Measurements from ENCODE around the gene GRM1. TPM values are rescaled to one million over a fixed set of nuclear protein-coding genes. Genes with fewer than 3 reads are reported as not detected.

GRM1 gene
- total and polyA plus RNA-seq, 2 donors (not counting 3 experiments of a cell fraction or from before 2014, with no cell fraction given): 0.07 TPM; not detected in 1

DNA sequence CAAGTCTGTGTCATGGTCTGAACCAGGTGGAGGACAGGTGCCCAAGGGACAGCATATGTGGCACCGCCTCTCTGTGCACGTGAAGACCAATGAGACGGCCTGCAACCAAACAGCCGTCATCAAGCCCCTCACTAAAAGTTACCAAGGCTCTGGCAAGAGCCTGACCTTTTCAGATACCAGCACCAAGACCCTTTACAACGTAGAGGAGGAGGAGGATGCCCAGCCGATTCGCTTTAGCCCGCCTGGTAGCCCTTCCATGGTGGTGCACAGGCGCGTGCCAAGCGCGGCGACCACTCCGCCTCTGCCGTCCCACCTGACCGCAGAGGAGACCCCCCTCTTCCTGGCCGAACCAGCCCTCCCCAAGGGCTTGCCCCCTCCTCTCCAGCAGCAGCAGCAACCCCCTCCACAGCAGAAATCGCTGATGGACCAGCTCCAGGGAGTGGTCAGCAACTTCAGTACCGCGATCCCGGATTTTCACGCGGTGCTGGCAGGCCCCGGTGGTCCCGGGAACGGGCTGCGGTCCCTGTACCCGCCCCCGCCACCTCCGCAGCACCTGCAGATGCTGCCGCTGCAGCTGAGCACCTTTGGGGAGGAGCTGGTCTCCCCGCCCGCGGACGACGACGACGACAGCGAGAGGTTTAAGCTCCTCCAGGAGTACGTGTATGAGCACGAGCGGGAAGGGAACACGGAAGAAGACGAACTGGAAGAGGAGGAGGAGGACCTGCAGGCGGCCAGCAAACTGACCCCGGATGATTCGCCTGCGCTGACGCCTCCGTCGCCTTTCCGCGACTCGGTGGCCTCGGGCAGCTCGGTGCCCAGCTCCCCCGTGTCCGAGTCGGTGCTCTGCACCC, 405.2 kb downstream of the GRM1 start:
- CTCF ChIA-PET: interaction anchor here (0.5 kb wide), 1 partner anchor 97 kb away, joined by 3 read pairs; no protein-coding TSS in a partner anchor
- dilution Hi-C loops (cut with MboI; ENCODE audit: extremely low pct_ligation_motif_present, low sequenced_read_pairs) (no loop called here), intact Hi-C loops (cut with micrococcal nuclease) (no loop called here)
- no peak overlapping the region for H3K27ac ChIP-seq (ENCODE audit: insufficient read depth, low read depth, low read length)
- H3K27me3 ChIP-seq (ENCODE audit: control insufficient read depth in 2 of 2, insufficient read depth in 2 of 2, low read length in 2 of 2): peaks cover 4 to 12% of the 10 kb centered on the region in 2 experiments
- FAIRE-seq (no peak), DNase-seq (ENCODE audit: low read depth, low spot score) (no peak)
- no peaks in the 10 kb centered on the region for H3K9me3 ChIP-seq (replicated peaks; ENCODE audit: control insufficient read depth, insufficient read depth, low read length)
- no TSS peak for BruUV-seq (replicated peaks)
- H3K9ac ChIP-seq (replicated peaks; ENCODE audit: extremely low read depth, insufficient read depth, low read length): no peak overlapping the region
- peaks cover 3% of the 10 kb centered on the region for H3K4me1 ChIP-seq (ENCODE audit: control insufficient read depth, extremely low read depth, insufficient read depth, low read length)
- no peaks in the 10 kb centered on the region for H3K79me2 ChIP-seq (ENCODE audit: control insufficient read depth, insufficient read depth, low read length)
- H3K9me1 ChIP-seq (replicated peaks; ENCODE audit: control insufficient read depth, extremely low read depth, insufficient read depth, low read length): no peaks in the 10 kb centered on the region
- H2AFZ ChIP-seq (ENCODE audit: low read depth, low read length): peak overlapping the region; percentile 95
- TF ChIP-seq POLR2AphosphoS5 (IDR thresholded peaks at IDR 0.05; ENCODE audit: insufficient read depth, low read depth, low read length) (no peak), GATA2 (IDR thresholded peaks at IDR 0.05; ENCODE audit: insufficient read depth, insufficient read length, low read depth, low read length) (no peak), JUN (IDR thresholded peaks at IDR 0.05; ENCODE audit: borderline replicate concordance, insufficient read depth, insufficient read length, low read depth) (no peak), MYC (IDR thresholded peaks at IDR 0.05; ENCODE audit: low read depth, low read length) (no peak), EZH2 (IDR thresholded peaks at IDR 0.05; ENCODE audit: borderline replicate concordance, low read depth, low read length, severe bottlenecking) (peak; percentile 40)
- TF ChIP-seq, protein P1, sequence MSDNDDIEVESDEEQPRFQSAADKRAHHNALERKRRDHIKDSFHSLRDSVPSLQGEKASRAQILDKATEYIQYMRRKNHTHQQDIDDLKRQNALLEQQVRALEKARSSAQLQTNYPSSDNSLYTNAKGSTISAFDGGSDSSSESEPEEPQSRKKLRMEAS (IDR thresholded peaks at IDR 0.05; ENCODE audit: insufficient read depth, insufficient read length): no peak
- no peaks in the 10 kb centered on the region for H3K36me3 ChIP-seq (ENCODE audit: control insufficient read depth in 2 of 2, extremely low read depth in 1 of 2, insufficient read depth in 2 of 2, low read length in 2 of 2)
- H3K4me3 ChIP-seq (replicated peaks in 1 of 3; ENCODE audit: insufficient read depth in 1 of 3, low read depth in 1 of 3, low read length in 3 of 3): peak overlapping the region in 2 of 3 experiments; percentile 10 to 11
- no peak overlapping the region for H3K4me2 ChIP-seq (ENCODE audit: insufficient read depth, low read length)
- POLR2A ChIA-PET: no interaction called here
- H4K20me1 ChIP-seq (replicated peaks; ENCODE audit: control insufficient read depth, extremely low read depth, insufficient read depth, low read length): no peaks in the 10 kb centered on the region

Data from endothelial cell of umbilical vein (primary cell).